GM12878 (cell line): ENCODE measurements around the gene PRRT3. TPM values are rescaled to one million over a fixed set of nuclear protein-coding genes. Genes with fewer than 3 reads are reported as not detected.

Experiments
- BHLHE40 ChIP-seq, 2 experiments: fragments of 450-650 bp in 1 of 2; IDR thresholded peaks; 2 replicates each; pipeline ENCODE4 v1.6.1; 2011 to 2017; ENCODE audit warnings: low read depth in 2 of 2, borderline replicate concordance in 1 of 2, improper control_type of control experiment in 1 of 2, low read length in 1 of 2, mild to moderate bottlenecking in 1 of 2
- CREB1 ChIP-seq: IDR thresholded peaks from 2 replicates; pipeline ENCODE4 v1.6.1; 2012; ENCODE audit warnings: low read depth, mild to moderate bottlenecking, inconsistent platforms
- EED ChIP-seq: sonication (generic); IDR thresholded peaks from 2 replicates; pipeline ENCODE4 v1.6.1; 2016; ENCODE audit warnings: antibody characterized with exemption, low read depth
- EGR1 ChIP-seq, 2 experiments: IDR thresholded peaks; 1 replicate in 1 of 2; 2 replicates in 1 of 2; pipeline ENCODE4 v1.6.1; 2011 to 2012; ENCODE audit warnings: low read depth in 2 of 2, low read length in 2 of 2, borderline replicate concordance in 1 of 2, mild to moderate bottlenecking in 1 of 2, moderate library complexity in 1 of 2
- HCFC1 ChIP-seq: fragments of 150-350 bp; IDR thresholded peaks from 2 replicates; pipeline ENCODE4 v1.6.1; 2014; ENCODE audit warnings: low read length
- HDAC2 ChIP-seq: fragments of 200-600 bp; sonication (generic); IDR thresholded peaks from 2 replicates; pipeline ENCODE4 v1.6.1; 2017
- IKZF1 ChIP-seq: fragments of 450-650 bp; conservative IDR thresholded peaks from 2 replicates; pipeline ENCODE4 v1.6.1; 2017; ENCODE audit warnings: antibody characterized with exemption, mild to moderate bottlenecking
- IKZF2 ChIP-seq, 2 experiments: fragments of 450-650 bp; IDR thresholded peaks; 2 replicates each; pipeline ENCODE4 v1.6.1; 2017; ENCODE audit warnings: mild to moderate bottlenecking in 2 of 2, moderate library complexity in 2 of 2
- LARP7 ChIP-seq: fragments of 450-650 bp; IDR thresholded peaks from 2 replicates; pipeline ENCODE4 v1.6.1; 2017; ENCODE audit warnings: mild to moderate bottlenecking
- MEF2B ChIP-seq: fragments of 450-650 bp; IDR thresholded peaks from 2 replicates; pipeline ENCODE4 v1.6.1; 2018; ENCODE audit warnings: mild to moderate bottlenecking, moderate library complexity; ENCODE audit not compliant: partially characterized antibody, poor library complexity, severe bottlenecking
- NR2C2 ChIP-seq: IDR thresholded peaks from 2 replicates; pipeline ENCODE4 v1.6.1; 2011; ENCODE audit warnings: borderline replicate concordance, low read depth; ENCODE audit not compliant: control insufficient read depth, insufficient read length
- NR2F1 ChIP-seq: fragments of 450-650 bp; conservative IDR thresholded peaks from 2 replicates; pipeline ENCODE4 v1.6.1; 2017; ENCODE audit warnings: mild to moderate bottlenecking
- NRF1 ChIP-seq: conservative IDR thresholded peaks from 2 replicates; pipeline ENCODE4 v1.6.1; 2011; ENCODE audit warnings: mild to moderate bottlenecking, low read depth, low read length, improper control_type of control experiment
- POLR2A ChIP-seq: IDR thresholded peaks from 2 replicates; pipeline ENCODE4 v1.6.1; 2011; ENCODE audit warnings: low read depth, mild to moderate bottlenecking, low read length
- RAD51 ChIP-seq: fragments of 450-650 bp; IDR thresholded peaks from 2 replicates; pipeline ENCODE4 v1.6.1; 2016; ENCODE audit warnings: moderate library complexity, mild to moderate bottlenecking, inconsistent platforms
- RCOR1 ChIP-seq: conservative IDR thresholded peaks from 2 replicates; pipeline ENCODE4 v1.6.1; 2012; ENCODE audit warnings: low read depth, low read length, improper control_type of control experiment
- RFX5 ChIP-seq: IDR thresholded peaks from 2 replicates; pipeline ENCODE4 v1.6.1; 2011; ENCODE audit warnings: low read depth, low read length, improper control_type of control experiment
- SUZ12 ChIP-seq: fragments of 200-600 bp; sonication (generic); IDR thresholded peaks from one replicate; pipeline ENCODE4 v1.6.1; 2018; ENCODE audit warnings: antibody characterized with exemption, mild to moderate bottlenecking; ENCODE audit not compliant: unreplicated experiment
- polyA plus RNA-seq, 11 experiments: library from polyadenylated mRNA; depleted of rRNA in 4 of 11; unstranded in 6 of 11; stranded (reverse) in 5 of 11; fragments of >200 nt; fragmentation: Nextera tagmentation in 4 of 11; fragmentation: Illumina TruSeq in 1 of 11; extraction: Ambion mirVana in 4 of 11; extraction: Trizol in 1 of 11; gene quantifications; 1 replicate in 1 of 11; 2 replicates in 10 of 11; pipeline versions ENCODE4 v1.2.1 to v1.2.3, GENCODE V29; 2011 to 2016; ENCODE audit warnings: inconsistent platforms in 2 of 11, missing spikeins in 2 of 11, low read depth in 1 of 11
- total RNA-seq, 4 experiments: library from RNA; depleted of rRNA in 3 of 4; stranded (reverse); fragments of >200 nt in 3 of 4; fragmentation: Illumina TruSeq in 1 of 4; extraction: Trizol in 1 of 4; gene quantifications; 2 replicates each; pipeline versions ENCODE4 v1.2.1 to v1.2.3, GENCODE V29; 2013 to 2021
- TF ChIP-seq, protein P1 (sequence below): fragments of 450-650 bp; IDR thresholded peaks from 2 replicates; pipeline ENCODE4 v1.6.1; 2017; ENCODE audit warnings: low read depth, mild to moderate bottlenecking, moderate library complexity
- TF ChIP-seq, protein P2 (sequence below), 3 experiments: IDR thresholded peaks in 2 of 3; conservative IDR thresholded peaks in 1 of 3; 2 replicates each; pipeline ENCODE4 v1.5.1; 2011; ENCODE audit warnings: low read depth in 3 of 3, low read length in 3 of 3, mild to moderate bottlenecking in 3 of 3, control low read depth in 2 of 3, moderate library complexity in 2 of 3, inconsistent platforms in 1 of 3, mixed read lengths in 1 of 3; ENCODE audit not compliant: control insufficient read depth in 2 of 3, insufficient read depth in 1 of 3; ENCODE audit errors: extremely low read depth in 1 of 3
- TF ChIP-seq, protein P3 (sequence below): fragments of 450-650 bp; IDR thresholded peaks from 2 replicates; pipeline ENCODE4 v1.6.1; 2018; ENCODE audit warnings: mild to moderate bottlenecking, low read depth, moderate library complexity; ENCODE audit not compliant: partially characterized antibody
- TF ChIP-seq, protein P4 (sequence below): fragments of 450-650 bp; IDR thresholded peaks from 2 replicates; pipeline ENCODE4 v1.6.1; 2016; ENCODE audit warnings: mild to moderate bottlenecking

The PRRT3 gene
- total and polyA plus RNA-seq, 10 of the 15 experiments (the other 5 are each of a cell fraction or from before 2014, with no cell fraction given) = 0.53 to 18.0 (median 7.1) TPM

DNA sequence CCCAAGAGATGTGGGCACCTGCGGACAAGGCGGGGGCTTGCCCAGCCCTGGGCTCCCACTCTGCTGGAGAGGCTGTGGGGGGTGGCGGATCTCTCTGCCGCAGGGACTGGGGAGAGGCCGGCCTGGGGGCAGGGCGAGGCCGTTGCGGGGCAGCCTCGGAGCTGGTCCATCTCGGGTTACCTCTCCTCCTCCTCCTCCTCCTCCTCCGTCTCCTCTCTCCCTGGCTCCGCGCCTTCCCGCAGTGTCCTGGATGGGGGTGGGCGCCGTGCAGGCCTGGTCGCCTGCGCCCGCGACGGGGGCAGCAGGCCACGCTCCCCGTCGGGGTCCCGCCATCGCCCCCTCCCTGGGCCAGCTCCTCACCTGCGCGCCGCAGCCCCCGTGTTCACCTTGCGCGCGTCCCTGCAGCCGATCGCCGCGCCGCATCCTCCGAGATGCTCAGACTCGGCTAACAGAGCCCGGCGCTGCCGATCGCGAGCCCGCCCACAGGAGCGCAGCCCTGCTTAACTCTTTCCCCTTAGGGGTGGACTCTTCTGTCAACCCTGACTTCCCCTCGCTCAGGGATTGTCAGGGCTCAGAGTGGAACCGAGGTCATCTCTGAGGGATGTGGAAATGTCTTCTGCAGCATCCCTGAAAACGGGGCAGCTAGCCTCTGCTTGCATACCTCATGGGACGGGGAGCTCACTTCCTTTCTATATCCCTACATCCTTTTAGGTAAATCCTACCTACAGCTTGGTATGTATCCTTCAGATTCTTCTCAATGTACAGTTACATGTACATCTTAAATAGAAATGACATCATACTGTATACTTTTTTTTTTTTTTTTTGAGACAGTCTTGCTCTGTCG is at the start of gene PRRT3 (continued):
- TF ChIP-seq, protein P1, sequence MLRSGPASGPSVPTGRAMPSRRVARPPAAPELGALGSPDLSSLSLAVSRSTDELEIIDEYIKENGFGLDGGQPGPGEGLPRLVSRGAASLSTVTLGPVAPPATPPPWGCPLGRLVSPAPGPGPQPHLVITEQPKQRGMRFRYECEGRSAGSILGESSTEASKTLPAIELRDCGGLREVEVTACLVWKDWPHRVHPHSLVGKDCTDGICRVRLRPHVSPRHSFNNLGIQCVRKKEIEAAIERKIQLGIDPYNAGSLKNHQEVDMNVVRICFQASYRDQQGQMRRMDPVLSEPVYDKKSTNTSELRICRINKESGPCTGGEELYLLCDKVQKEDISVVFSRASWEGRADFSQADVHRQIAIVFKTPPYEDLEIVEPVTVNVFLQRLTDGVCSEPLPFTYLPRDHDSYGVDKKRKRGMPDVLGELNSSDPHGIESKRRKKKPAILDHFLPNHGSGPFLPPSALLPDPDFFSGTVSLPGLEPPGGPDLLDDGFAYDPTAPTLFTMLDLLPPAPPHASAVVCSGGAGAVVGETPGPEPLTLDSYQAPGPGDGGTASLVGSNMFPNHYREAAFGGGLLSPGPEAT = no peak
- TF ChIP-seq HDAC2 = 0 out of 2 replicates have a peak, but pooled peaks have one; percentile 76
- peak; percentile 82; the same call in 1 of the 2 replicates for TF ChIP-seq LARP7
- TF ChIP-seq NR2C2 = peak; percentile 81
- TF ChIP-seq NRF1 = no peak
- TF ChIP-seq EGR1 (IDR thresholded peaks at IDR 0.05; ENCODE audit: borderline replicate concordance in 1 of 2, low read depth in 2 of 2, low read length in 2 of 2) = peak in 1 of 2 experiments; percentile 67; a peak in 1 of 3 replicates
- TF ChIP-seq, protein P2, sequence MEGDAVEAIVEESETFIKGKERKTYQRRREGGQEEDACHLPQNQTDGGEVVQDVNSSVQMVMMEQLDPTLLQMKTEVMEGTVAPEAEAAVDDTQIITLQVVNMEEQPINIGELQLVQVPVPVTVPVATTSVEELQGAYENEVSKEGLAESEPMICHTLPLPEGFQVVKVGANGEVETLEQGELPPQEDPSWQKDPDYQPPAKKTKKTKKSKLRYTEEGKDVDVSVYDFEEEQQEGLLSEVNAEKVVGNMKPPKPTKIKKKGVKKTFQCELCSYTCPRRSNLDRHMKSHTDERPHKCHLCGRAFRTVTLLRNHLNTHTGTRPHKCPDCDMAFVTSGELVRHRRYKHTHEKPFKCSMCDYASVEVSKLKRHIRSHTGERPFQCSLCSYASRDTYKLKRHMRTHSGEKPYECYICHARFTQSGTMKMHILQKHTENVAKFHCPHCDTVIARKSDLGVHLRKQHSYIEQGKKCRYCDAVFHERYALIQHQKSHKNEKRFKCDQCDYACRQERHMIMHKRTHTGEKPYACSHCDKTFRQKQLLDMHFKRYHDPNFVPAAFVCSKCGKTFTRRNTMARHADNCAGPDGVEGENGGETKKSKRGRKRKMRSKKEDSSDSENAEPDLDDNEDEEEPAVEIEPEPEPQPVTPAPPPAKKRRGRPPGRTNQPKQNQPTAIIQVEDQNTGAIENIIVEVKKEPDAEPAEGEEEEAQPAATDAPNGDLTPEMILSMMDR (IDR thresholded peaks at IDR 0.05 in 2 of 3, conservative IDR thresholded peaks at IDR 0.05 in 1 of 3; ENCODE audit: control insufficient read depth in 2 of 3, extremely low read depth in 1 of 3, insufficient read depth in 1 of 3, low read depth in 3 of 3, low read length in 3 of 3) = no peak
- no peak for TF ChIP-seq MEF2B
- TF ChIP-seq IKZF2 (IDR thresholded peaks at IDR 0.05) = peak in 1 of 2 experiments; percentile 27; a peak in 1 of 4 replicates
- no peak for TF ChIP-seq RFX5
- TF ChIP-seq POLR2A = peak; percentile 77
- TF ChIP-seq RAD51 = no peak
- TF ChIP-seq, protein P3, sequence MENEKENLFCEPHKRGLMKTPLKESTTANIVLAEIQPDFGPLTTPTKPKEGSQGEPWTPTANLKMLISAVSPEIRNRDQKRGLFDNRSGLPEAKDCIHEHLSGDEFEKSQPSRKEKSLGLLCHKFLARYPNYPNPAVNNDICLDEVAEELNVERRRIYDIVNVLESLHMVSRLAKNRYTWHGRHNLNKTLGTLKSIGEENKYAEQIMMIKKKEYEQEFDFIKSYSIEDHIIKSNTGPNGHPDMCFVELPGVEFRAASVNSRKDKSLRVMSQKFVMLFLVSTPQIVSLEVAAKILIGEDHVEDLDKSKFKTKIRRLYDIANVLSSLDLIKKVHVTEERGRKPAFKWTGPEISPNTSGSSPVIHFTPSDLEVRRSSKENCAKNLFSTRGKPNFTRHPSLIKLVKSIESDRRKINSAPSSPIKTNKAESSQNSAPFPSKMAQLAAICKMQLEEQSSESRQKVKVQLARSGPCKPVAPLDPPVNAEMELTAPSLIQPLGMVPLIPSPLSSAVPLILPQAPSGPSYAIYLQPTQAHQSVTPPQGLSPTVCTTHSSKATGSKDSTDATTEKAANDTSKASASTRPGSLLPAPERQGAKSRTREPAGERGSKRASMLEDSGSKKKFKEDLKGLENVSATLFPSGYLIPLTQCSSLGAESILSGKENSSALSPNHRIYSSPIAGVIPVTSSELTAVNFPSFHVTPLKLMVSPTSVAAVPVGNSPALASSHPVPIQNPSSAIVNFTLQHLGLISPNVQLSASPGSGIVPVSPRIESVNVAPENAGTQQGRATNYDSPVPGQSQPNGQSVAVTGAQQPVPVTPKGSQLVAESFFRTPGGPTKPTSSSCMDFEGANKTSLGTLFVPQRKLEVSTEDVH = no peak
- peak; percentile 59 for TF ChIP-seq IKZF1
- TF ChIP-seq BHLHE40 (IDR thresholded peaks at IDR 0.05; ENCODE audit: borderline replicate concordance in 1 of 2, low read depth in 2 of 2, low read length in 1 of 2) = peak in 1 of 2 experiments; percentile 65; a peak in 2 of 4 replicates
- peak; percentile 36; the same call in 1 of the 2 replicates for TF ChIP-seq RCOR1
- TF ChIP-seq SUZ12 = no peak
- 0 out of 2 replicates have a peak, but pooled peaks have one; percentile 31 for TF ChIP-seq CREB1
- TF ChIP-seq, protein P4, sequence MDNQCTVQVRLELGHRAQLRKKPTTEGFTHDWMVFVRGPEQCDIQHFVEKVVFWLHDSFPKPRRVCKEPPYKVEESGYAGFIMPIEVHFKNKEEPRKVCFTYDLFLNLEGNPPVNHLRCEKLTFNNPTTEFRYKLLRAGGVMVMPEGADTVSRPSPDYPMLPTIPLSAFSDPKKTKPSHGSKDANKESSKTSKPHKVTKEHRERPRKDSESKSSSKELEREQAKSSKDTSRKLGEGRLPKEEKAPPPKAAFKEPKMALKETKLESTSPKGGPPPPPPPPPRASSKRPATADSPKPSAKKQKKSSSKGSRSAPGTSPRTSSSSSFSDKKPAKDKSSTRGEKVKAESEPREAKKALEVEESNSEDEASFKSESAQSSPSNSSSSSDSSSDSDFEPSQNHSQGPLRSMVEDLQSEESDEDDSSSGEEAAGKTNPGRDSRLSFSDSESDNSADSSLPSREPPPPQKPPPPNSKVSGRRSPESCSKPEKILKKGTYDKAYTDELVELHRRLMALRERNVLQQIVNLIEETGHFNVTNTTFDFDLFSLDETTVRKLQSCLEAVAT = peak; percentile 100
- TF ChIP-seq EED = 0 out of 2 replicates have a peak, but pooled peaks have one; percentile 25
- peak; percentile 43; the same call in 1 of the 2 replicates for TF ChIP-seq HCFC1
- TF ChIP-seq NR2F1 = peak; percentile 33
